Tibial nerve (tissue), 3 donors: ENCODE results near the gene CEP20.

ENCODE experiments used
- POLR2A ChIP-seq, 2 donors: fragments of 450-650 bp; IDR thresholded peaks; one replicate each; pipeline ENCODE4 v1.6.1; 2017; ENCODE audit warnings: antibody characterized with exemption in 2 of 2, mild to moderate bottlenecking in 2 of 2, moderate library complexity in 2 of 2
- TF ChIP-seq, protein P1 (sequence below), 5 experiments: fragments of 200-600 bp in 3 of 5; fragments of 450-650 bp in 2 of 5; sonication (generic) in 3 of 5; IDR thresholded peaks; one replicate each; pipeline ENCODE4 v1.5.1; 2016 to 2019; ENCODE audit warnings: antibody characterized with exemption in 5 of 5, mild to moderate bottlenecking in 3 of 5, moderate library complexity in 2 of 5

DNA sequence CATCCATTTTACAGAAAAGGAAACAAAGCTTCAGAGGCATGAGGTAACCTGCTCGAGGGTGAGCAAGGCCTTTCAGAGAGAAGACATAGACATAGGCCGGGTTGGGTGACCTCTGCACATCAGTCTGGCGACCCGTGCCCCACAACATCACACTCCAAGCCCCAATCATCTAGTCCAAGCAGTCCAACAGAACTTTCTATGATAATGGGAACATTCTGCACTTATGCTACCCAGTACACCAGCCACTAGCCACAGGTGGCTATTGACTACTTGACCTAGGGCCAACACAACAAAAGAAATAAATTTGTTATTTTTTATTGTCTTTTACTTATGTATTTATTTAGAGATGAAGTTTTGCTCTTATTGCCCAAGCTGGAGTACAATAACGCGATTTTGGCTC, 52.3 kb downstream of the CEP20 start:
- TF ChIP-seq, protein P1, sequence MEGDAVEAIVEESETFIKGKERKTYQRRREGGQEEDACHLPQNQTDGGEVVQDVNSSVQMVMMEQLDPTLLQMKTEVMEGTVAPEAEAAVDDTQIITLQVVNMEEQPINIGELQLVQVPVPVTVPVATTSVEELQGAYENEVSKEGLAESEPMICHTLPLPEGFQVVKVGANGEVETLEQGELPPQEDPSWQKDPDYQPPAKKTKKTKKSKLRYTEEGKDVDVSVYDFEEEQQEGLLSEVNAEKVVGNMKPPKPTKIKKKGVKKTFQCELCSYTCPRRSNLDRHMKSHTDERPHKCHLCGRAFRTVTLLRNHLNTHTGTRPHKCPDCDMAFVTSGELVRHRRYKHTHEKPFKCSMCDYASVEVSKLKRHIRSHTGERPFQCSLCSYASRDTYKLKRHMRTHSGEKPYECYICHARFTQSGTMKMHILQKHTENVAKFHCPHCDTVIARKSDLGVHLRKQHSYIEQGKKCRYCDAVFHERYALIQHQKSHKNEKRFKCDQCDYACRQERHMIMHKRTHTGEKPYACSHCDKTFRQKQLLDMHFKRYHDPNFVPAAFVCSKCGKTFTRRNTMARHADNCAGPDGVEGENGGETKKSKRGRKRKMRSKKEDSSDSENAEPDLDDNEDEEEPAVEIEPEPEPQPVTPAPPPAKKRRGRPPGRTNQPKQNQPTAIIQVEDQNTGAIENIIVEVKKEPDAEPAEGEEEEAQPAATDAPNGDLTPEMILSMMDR (IDR thresholded peaks at IDR 0.05), result no peak
- no peak for TF ChIP-seq POLR2A (IDR thresholded peaks at IDR 0.05)
